Renal cortical epithelial cell (primary cell): ENCODE results near the gene CDH22. TPM values are rescaled to one million over a fixed set of nuclear protein-coding genes. Genes with fewer than 3 reads are reported as not detected.

Experiments used
- DNase-seq: peaks from one replicate; pipeline ENCODE4 v3.0.0-alpha.2; 2011; ENCODE audit warnings: low read depth
- total RNA-seq: library from RNA; depleted of rRNA; stranded (reverse); fragments of >200 nt; gene quantifications from 2 replicates; pipeline ENCODE4 v1.2.3, GENCODE V29; 2014

The CDH22 gene
- total RNA-seq, 1 donor from 2014 or later: not detected

DNA sequence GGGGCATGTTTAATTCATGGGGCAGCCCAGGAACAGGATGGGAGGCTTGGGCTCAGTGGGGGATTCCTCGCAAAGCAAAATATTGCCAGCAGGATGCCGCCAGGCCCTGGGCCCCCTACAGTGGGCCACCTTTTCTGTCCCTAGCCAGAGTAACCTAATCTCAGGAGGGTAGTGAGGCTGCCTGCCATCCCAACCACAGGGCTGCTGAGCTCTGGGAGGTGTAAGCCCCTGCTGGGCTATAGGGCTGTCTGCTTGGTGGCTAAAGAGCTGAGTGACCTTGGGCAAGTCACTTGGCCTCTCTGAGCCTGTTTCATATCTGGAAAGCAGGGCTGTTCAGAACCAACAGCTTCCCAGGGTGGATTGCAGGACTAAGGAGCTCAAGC, 35.7 kb upstream of the CDH22 start:
- no peak for DNase-seq

DNA sequence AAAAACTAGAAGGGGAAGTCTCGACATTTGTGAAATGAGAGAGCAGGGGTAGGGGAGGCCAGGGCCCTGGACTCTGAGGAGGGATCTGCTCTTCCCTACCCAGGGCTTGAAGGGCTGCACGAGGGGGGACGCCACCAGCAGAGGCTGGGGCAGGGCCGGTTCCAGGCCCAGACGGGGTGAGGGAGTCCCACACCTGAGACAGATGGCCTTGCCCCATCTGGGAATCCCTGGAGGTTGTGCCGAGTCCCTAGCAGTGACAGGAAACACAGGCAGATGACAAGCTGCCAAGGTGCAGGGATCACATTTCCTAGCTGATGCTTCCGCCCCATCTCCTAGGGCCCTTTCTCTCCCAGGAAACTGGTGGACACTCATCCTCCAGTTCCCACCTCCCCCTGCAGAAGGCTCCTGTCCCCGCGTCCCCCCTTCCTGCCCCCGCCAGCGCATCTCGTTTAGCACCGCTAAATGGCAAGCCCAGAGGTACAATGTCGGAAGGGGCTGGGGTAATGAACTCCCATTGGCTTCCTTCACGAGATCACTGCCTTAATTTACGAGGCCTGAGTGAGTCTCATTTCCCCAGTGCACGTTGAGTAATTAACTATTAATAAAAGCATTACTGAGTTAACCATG, 35.2 kb upstream of the CDH22 start:
- no peak for DNase-seq

DNA sequence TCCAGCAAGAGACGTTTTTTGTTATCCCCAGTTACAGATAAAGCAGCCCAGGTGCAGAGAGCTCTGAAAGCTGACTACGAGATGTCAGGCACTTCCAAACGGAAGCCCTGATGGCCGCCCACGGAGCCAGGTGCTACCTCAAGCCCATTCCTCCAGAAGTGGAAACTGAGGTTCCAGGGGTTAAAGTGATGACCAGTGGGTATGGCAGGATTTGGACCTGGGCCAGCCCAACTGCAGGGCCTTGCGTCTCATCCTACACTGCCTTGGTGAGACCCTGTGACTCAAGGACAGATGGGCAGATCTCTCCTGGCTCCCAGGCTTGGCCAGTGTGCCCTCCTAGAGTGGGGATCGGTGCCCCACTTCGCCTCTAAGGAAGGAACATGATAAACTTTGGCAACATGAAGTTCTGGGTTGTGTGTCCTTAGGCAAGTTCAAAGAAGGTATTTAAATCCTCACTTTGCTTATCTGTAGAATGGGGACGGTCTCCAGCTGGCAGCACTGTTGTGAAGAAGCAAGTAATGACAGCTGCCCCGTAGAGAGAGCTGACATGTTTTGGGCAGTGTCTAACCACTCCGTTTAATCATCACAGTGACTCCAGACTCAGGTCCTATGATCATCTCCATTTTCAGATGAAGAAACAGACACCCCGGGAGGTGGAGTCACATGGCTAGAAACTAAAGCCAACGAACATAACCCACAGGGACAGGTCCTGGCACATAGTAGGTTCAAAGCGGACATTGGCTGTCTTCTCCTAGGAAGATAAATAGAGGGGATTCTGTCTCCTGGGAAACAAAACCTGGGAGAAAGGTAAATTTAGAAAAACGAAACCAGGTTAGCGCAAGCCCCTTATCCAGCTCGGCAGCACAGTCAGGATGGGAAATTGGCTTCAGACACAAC, 34.4 kb upstream of the CDH22 start:
- no peak for DNase-seq

DNA sequence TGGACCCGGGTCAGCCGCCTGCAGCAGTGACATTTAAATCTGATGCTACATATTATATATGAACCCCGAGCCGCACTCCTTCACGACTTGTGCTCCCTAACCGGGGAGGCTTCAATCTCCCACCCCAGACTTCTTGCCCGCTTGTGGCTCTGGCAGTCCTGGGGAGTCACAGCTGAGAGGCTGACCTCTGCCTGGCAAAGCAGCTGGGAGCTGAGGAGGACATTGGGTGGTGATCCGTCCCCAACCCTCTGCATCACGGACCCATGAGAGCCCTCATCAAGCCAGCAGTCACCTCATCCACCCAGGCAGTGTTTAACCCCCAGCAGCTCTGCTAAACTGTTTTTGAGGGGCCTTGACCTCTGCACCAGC, 33.7 kb upstream of the CDH22 start:
- DNase-seq: no peak

DNA sequence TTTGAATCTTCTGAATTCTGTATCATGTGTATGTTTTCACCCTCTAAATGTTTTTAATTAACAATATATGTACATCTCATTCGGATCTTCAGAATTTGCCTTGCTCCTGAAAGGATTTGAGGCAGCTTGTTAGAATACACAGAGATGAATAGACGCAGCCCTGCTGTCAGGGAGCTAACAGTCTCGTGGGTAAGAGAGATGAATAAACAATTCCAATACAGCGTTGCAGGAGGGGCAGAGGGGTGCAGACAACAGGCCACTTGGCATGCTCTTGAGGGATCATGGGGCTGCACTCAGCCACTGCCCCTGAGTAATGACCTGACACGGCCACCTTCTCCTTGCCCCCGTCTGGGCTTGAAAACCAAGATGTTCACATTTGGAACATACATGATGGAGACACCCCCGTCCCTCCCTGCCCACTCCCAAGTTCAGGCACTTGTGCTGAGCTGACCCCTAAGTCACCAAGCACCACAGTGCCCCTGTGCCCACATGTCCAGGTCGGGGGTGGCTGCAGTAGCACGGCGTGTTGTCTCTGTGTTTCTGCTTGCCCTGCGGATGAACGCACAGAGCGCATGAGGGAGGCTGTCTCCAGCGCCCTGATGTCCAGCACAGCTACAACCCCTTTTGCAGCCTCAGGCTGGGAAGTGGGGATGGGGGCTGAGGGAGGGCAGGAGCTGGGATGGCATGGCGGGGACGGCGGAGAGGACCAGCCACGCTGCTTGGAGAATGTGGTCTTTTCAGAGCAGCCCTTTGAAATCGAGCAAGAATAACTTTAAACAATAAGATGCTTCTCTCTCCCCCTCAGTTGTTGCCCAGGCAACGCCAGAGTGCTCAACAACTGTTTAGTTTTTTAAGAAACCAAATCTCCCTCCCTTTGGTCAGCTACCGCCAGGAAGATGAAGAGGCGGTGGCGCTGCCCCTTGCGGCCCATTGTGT, 33.0 kb upstream of the CDH22 start:
- no peak for DNase-seq

DNA sequence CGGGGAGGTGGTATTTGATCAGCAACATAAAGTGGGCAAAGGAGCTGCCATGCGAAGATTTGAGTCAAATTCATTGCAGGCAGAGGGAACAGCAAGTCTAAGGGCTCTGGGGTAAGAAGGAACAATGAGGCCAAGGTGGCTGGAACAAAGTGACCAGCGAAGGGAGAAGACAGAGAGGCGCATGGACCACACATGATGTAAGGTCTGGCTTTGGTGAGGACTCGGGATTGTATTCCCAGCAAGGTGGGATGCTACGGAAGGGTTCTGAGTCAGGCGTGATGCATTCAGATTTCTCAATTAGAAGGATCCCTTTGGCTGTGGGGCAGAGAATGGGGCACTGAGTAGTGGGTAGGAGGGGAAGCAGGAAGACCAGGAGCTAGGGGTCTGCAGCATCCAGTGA, 30.7 kb upstream of the CDH22 start:
- no peak for DNase-seq

DNA sequence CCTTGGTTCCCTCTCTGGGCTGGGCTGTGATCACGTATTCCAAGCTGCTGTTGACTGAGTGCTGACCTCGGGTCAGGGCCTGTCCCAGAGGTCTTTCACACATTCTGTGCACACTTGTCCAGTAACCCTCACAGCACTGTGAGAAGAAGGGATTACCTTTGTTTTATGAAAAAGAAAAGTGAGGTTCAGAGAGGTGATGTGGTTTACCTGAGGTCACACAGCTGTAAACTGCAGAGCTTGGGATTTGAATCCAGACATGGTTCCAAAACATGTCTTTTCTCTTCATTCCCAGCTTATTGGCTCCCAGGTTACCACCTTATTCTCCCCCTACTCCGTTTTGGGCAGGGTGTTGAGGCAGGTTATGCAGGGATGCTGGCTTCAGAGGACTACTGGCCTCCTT, 28.4 kb upstream of the CDH22 start:
- no peak for DNase-seq

DNA sequence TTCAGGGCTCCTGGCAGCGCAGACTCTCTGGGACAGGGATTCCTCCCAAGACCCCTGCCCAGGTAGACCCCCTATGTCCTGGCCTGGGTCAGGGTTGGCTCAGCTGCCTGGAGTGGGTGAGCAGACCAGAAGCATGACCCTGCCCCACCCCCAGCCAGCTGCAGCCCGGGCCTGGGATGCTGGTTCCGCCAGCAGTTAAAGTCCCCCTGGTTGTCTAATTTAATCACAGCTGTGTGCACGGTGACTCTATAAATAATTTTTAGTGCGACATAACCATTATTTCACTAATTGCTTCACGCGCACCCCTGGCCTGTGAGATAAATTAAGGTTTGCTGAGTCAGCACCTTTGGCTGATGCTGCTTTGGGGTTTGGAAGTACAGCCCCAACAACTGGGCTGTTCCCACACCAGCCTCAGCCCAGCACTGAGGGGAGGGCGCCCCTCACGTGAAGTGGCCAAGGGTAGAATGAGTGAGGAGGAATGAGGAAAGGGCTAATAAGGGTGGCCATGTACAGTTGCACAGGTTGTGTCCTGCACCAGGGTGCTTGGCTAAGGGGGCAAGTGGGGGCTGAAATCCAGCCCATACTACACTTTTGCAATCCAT, 26.1 kb upstream of the CDH22 start:
- DNase-seq: no peak

DNA sequence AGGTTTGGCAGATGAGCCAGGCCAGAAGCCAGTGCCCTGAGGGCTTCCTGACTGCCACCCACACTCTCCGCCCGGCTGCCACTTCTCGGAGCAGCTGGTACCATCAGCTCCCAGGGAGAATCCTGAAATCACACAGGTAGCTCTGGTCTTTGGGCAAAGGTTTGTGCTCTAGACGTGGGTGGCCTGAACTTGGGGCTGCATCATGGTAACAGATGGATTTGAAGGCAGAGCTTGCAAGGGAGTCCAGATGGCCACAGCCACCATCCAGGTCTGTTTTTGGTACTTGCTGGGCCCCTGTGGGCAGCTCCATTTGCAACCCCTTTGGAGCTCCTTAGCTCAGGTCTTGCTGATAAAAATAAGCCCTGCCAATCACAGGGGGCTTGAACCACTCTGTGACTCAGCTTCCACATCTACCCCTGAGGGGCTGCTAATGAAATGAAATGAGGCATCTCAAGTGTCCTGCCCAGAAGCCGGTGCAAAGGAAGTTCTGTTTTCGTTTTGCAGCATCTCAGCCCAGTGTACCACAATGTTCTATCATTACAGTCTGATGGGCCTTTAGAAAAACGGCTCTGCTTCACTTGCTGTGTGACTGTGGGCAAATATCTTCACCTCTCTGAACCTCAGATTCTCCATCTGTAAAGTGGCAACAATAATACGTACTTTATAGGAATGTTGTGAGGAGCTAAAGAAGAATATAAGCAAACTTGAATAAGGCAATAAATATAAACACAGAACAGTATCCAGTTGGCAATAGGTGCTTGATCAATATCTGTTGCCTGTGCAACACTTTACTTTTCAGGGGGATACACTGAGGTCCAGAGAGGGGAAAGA, 25.1 kb upstream of the CDH22 start:
- no peak for DNase-seq

DNA sequence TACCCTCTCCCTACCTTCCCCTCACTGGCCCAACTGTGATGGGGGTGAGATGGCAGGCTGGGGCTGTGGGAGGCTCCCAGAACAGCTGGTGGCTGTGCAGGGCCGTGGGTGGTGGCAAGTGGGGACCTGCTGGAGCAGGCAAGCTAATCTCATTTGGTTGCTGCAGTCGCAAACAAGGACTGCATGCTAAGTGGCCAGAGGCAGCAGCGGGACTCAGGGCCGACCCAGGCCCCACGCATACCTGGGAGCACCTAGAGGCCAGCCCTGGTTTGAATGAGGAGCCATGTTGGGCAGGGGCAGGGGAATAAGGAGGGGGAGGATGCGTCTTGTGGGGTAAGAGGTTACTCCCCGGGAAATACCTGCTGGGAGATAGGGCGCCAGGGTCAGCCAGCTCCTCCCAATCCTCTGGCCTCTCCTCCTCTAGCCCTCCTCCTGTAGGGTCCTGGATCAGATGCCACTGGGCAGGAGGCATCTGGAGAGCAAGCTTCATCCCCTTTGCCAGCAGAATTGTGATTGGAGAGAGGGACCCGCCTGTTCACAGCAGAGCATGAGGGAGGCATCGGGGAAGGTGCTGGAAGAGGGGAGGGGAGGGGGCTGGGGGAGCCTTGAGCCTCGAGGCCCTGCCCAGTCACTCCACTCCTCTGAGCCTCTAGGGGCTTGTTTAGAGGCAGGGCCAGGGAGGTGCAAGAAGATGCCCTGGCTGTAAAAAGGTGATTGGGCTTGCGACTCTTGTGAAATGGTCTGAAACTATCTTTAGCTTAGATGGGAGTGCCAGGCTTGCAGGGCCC, 24.3 kb upstream of the CDH22 start:
- DNase-seq: no peak

DNA sequence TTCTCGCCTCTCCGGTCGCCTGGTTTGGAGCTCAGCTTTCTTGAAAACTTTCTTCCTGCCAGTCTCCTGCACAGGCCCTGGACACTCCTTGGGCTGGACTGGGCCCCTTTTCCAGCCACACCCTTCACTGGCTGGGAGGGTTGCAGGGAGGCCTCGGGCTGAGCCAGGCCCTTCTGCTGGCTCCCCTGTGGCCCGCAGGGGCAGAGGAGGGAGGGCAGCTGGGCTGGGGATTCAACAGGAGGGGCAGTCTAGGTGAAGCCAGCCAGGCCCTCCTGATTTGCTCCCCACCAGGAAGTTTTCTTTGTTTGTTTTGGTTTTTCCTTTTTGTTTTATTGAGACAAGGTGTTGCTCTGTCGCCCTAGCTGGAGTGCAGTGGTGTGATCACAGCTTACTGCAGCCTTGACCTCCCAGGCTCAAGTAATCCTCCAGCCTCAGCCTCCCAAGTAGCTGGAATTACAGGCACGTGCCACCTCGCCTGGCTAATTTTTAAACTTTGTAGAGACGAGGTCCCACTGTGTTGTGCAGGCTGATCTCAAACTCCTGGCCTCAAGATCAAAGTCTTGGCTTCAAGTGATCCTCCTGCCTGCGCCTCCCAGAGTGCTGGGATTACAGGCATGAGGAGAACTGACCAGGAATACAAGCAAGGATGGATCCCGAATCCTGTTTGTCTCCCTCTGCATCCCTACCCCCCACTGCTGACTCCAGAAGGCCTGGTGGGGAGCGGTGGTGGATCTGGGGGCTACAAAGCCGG, 23.5 kb upstream of the CDH22 start:
- DNase-seq: no peak

DNA sequence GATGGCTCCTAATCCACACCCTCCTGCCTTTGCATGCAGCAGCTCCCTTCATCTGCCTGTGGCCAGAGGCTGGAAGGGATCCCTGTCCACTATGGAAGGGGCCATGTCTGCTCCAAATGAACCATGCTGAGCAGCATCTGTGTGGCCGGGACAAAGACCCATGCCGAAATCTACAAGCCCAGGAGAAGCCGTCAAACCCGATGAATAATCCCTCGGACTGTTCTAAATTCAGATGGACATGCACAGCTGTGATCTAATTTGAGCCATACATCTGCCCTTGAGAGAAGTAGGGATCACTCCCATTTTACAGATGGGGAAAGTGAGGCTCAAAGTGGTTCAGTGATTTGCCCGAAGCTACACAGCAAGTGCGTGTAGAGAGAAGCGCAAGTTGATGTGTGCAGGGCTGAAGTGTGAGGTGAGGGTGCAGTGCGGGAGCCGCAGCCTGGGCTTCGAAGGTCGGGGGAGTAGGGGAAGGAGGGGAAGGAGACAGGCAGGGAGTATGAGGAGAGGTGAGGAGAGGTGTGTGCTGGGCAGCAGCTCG, 22.6 kb upstream of the CDH22 start:
- DNase-seq: no peak

DNA sequence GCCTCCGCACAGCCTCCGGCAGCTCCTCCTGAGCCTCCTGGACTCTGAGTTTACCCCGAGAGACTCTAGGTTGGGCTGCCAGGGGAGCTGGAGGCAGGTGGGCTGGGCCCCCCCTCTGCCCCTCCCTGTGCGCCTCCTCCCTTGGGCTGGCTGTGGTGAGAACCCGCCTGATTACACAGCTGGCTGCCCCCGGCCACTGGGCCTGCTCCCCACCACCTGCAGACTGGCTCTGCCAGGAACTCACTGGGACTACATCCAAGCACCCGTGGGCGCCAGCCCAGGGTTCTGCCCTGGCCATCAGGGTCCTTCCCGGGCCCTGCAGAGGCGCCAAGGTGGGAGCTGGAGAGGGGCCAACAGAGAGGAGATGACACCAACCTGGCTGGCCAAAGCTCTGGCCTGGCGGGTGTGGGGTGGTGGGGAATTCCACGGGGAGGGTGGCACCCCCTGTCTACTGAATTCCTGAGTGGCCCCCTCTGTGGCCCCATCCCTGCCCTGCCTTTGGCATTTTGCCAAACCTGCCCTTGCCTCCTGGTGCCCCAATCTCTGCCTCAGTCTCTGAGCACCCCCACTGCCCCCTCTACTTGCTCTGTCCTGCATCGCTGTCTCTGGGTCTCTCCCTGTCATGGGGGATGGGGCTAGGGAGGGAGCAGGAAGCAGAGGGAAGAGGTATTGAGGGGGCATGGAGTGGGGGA, 21.9 kb upstream of the CDH22 start:
- DNase-seq: peak; percentile 38

DNA sequence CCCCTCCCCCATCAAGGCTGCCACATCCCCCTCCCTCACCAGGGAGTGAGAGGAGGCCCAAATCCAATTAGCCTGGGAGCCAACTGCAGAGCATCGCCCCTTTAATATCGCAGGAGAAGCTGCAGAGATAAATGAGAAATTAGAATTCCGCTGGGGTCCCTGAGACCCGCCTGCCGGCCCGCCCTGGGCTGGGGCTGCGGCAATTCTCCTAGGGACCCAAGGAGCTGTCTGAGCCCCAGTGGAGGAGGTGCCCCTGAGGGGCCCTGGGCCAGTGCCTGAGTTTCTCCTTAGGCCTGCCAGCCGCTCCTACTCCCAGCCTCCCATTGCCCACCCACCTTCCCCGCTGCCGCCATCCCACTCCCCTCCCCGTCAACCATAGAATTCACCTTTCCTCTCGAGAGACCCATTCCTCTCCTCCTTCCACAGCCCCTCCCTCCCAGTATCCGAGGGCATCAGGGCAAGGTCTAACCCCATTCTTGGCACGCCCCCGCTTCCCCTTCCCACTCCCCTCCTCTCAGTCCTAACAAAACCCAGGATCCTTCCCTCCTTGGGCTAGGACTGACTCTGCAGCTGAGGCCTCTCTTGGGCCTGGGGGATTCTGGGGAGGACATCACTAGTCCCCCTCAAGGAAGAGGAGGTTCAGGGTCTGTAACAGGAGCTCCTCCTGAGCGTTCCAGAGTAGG, 20.0 kb upstream of the CDH22 start:
- no peak for DNase-seq

DNA sequence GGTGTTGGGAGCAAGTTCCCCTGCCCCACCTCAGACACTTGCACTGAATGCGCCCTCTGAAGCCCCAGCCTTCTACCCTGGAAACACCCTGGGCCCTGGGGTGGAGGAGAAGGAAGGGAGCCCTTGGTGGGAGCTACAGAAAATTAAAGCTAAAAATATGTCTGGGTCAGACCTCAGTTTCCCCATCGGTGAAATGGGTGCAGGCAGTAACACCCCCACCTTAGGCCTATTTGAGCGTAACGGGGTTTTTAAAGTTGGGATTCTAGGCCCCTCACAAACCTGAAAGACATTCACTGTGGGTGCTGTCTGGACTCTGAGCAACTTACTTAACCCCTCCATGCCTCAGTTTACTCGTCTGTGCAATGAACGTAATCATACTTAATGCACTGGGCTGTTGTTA, 19.3 kb upstream of the CDH22 start:
- DNase-seq: no peak

DNA sequence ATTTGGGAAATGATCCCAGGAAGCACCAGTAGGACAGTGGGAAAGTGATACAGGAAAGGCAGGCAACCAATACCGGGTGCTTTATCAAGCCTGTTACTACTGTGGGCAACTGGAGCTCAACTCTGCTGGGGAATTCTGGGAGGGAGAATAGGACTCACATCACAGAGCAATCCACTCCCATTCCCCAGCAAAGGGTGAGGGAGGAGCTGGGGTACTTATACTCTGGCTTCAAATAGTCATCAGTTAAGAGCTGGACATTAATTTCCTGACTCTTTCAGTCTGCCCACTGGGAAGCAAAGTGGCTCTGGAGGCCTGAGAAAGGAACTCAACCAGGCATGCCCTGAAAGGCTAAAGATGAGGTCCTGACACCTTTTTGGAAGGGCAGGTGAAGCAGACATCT, 17.5 kb upstream of the CDH22 start:
- DNase-seq: no peak

DNA sequence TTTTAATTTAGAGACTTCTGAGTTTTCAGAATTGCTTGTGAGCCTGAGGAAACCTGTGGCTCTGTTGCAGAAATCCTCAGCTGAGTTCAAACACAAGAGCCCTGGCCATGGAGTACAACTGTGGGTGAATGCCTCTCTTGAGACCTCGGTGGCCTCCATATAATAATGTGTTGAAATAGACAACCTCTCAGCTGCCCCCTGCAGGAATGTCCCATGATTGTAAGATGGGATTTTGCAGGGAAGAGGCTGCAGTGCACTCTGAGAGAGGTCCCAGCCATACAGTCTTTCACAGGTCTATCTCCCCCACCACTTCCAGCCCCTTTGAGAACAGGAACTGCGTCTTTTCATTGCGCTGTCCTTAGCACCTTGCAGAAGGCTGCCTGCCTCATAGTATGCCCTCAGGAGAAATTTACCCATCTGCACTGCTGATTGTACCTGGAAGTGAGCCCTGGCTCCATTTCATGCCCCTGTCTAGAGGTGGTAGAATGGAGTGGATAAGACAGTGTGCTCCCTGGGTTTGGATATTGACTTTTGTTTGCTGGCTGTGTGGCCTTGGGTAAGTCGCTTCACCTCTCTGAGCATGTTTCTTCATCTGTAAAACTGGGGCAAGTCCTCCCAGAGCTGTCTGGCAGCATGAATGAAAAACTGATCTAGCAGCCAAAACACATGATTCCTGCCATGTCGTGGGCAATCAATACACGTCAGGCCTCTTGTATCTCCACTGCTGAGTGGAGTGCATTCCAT, 16.8 kb upstream of the CDH22 start:
- no peak for DNase-seq
